ENCODE results near the gene SLIT1.

SLIT1 gene

DNA sequence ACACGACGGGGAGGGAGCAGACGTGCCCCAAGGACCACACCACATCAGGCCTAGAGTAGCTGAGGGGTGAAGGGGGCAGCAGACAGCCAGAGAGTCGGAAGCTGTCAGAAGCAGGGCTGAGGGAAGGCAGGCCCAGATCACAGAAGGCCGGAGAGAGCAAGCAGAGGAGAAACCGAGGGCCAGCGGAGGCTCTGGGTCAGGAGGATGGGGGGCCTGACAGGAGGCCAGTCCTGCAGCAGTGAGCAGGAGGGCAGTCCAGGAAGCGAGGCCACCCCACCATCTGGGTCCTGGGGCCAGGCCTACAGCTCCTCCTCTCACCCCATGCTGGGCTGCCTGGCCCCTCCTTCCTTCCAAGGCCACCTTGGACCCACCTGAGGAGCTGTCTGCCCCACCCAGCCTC lies 20.3 kb downstream of the SLIT1 start:
- no peaks in the 10 kb centered on the region for H3K9me3 ChIP-seq (ENCODE audit: control insufficient read depth, insufficient read depth, low read length)
- no peaks in the 10 kb centered on the region for H3K4me1 ChIP-seq (ENCODE audit: control insufficient read depth, insufficient read depth, low read length)
- H3K36me3 ChIP-seq (ENCODE audit: control insufficient read depth, insufficient read depth, low read length) = no peaks in the 10 kb centered on the region
- H3K9ac ChIP-seq (ENCODE audit: low read depth, low read length) = no peak overlapping the region
- no peak overlapping the region for H3K4me3 ChIP-seq (ENCODE audit: low read depth, low read length)
- no peaks in the 10 kb centered on the region for H3K27me3 ChIP-seq (ENCODE audit: control insufficient read depth, insufficient read depth, low read length)

DNA sequence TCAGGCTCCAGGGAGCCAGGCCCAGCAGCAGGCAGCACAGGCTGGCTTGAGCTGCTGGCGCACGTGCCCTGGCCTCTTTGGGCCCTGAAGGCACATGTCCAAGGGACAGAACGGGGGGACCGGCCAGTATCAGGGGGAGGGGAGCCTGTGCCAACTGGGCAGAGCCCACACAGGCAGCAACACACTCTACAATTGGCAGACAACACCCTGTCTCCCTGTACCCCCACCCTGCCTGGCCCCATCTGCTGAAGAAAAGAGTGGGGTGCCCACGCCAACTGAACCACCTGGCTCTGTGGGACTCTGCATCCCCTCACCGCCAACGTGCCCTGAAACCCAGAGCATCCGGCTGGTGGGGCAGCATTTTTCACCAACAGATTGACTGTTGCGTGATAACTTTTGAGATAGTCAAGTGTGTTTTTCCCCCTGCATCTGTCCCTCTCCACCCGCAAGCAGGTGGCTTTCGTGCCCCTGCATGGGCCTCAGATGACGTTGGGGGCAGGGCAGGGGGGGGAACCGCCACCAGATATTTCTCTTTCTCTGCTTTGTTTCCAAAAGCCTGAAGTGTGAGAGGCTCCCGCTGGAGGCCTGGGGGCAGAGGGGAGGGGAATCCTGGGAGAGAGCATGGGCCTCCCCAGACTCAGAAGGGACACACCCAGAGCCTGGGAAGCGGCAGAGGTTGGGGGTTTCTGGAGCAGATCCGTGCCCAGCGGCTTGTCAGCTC lies 21.8 kb downstream of the SLIT1 start:
- Histone ChIP-seq H3K27me3 (ENCODE audit: control insufficient read depth, insufficient read depth, low read length) (no peaks in the 10 kb centered on the region), H3K4me3 (ENCODE audit: low read depth, low read length) (no peak overlapping the region), H3K36me3 (ENCODE audit: control insufficient read depth, insufficient read depth, low read length) (no peaks in the 10 kb centered on the region), H3K4me1 (ENCODE audit: control insufficient read depth, insufficient read depth, low read length) (no peaks in the 10 kb centered on the region), H3K9ac (ENCODE audit: low read depth, low read length) (no peak overlapping the region), H3K9me3 (ENCODE audit: control insufficient read depth, insufficient read depth, low read length) (no peaks in the 10 kb centered on the region)

DNA sequence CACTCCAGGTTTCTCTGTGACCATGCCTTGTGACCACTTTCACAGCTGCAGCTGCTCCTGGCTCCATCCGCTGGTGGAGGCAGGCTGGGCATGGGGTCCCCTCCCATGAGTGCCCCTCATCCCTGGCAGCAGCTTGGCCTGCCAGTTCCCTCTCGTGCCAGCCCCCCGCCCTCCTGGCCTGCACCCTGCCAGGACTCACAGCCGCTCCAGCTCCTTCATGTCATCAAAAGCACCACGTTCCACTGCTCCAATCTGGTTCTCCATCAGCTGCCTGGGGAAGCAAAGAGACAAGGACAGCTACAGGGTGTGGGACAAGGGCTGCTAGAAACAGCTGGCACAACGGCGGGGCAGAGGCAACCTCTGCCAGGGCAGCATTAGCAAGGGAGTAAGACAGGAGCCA lies 22.6 kb downstream of the SLIT1 start:
- H3K27me3 ChIP-seq (ENCODE audit: control insufficient read depth, insufficient read depth, low read length) = no peaks in the 10 kb centered on the region
- no peaks in the 10 kb centered on the region for H3K36me3 ChIP-seq (ENCODE audit: control insufficient read depth, insufficient read depth, low read length)
- no peaks in the 10 kb centered on the region for H3K9me3 ChIP-seq (ENCODE audit: control insufficient read depth, insufficient read depth, low read length)
- no peak overlapping the region for H3K4me3 ChIP-seq (ENCODE audit: low read depth, low read length)
- no peaks in the 10 kb centered on the region for H3K4me1 ChIP-seq (ENCODE audit: control insufficient read depth, insufficient read depth, low read length)
- H3K9ac ChIP-seq (ENCODE audit: low read depth, low read length) = no peak overlapping the region

DNA sequence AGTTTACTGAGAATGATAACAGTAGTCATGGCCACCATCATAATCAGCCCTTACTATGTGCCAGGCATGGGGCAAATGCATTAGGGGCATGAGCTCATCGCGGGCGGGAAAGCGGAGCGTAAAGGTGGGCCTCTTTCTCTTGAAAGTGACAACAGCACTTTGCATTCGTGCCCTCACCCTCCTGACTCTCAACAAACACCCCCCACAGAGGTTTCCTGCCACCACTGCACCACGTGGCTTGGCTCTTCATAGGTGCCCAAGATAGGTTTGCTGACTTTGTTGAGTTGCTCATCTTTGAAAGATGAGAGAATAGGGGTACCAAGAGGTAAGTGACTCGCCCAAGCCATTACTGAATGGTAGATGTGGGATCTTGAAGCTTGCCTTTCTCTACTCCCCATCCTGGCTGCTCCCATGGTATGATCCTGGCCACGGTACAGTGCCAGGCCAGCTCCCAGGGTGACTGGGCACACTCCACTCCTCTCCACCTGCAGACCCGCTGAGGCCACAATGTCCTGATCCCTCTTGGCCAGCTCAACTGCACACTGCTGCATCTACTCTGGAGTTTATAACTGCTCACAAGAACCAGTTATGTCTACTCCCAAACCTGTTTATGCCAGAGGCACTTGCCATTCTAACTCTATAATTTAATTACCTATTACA lies 26.0 kb downstream of the SLIT1 start:
- Histone ChIP-seq H3K9me3 (ENCODE audit: control insufficient read depth, insufficient read depth, low read length) (no peaks in the 10 kb centered on the region), H3K36me3 (ENCODE audit: control insufficient read depth, insufficient read depth, low read length) (no peaks in the 10 kb centered on the region), H3K4me3 (ENCODE audit: low read depth, low read length) (no peak overlapping the region), H3K4me1 (ENCODE audit: control insufficient read depth, insufficient read depth, low read length) (no peaks in the 10 kb centered on the region), H3K9ac (ENCODE audit: low read depth, low read length) (no peak overlapping the region), H3K27me3 (ENCODE audit: control insufficient read depth, insufficient read depth, low read length) (no peaks in the 10 kb centered on the region)

DNA sequence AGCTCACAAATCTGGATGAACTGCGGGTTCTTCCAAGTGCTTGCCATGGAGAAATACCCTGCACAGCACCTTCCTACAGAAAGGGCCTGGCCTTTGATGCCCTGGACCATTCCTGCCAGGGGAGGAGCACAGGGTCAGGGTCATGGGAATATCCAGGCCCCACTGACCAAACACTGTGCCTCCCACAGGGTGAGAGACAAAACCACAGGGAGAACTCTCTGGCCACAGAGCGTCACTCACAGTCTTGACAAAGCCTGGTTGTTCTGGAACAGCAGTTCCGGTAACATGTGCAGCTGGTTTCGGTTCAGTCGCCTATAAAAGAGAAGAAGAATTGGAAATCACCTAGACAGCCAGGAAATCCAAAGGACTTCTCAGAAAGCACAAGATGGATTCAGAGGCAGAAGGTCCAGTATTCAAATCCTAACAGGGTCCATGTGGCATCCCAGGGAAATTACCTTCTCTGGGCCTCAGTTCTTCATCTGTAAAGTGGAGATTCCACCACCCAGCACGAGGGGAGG lies 28.1 kb downstream of the SLIT1 start:
- H3K4me3 ChIP-seq (ENCODE audit: low read depth, low read length) = no peak overlapping the region
- no peaks in the 10 kb centered on the region for H3K9me3 ChIP-seq (ENCODE audit: control insufficient read depth, insufficient read depth, low read length)
- no peaks in the 10 kb centered on the region for H3K27me3 ChIP-seq (ENCODE audit: control insufficient read depth, insufficient read depth, low read length)
- no peaks in the 10 kb centered on the region for H3K36me3 ChIP-seq (ENCODE audit: control insufficient read depth, insufficient read depth, low read length)
- H3K9ac ChIP-seq (ENCODE audit: low read depth, low read length) = no peak overlapping the region
- H3K4me1 ChIP-seq (ENCODE audit: control insufficient read depth, insufficient read depth, low read length) = no peaks in the 10 kb centered on the region

DNA sequence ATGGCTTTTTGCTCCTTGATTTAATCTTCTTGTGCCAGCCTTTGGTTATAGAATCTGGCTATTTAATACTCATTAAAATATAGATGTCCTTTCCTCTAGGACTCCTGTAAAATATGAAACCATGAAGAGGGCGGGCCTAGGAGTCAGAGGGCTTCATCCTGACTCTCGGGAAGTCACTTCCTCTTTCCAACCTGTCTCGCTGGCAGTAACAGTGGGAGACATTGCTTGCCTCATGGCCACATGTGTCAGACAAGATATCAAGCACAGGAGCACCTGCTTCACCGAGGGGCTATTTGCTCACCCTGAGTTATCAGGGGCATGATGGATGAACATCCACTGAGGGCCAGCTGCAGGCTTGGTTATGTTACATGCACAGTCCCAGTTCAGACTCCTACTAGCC lies 31.0 kb downstream of the SLIT1 start:
- Histone ChIP-seq H3K4me1 (ENCODE audit: control insufficient read depth, insufficient read depth, low read length) (no peaks in the 10 kb centered on the region), H3K4me3 (ENCODE audit: low read depth, low read length) (no peak overlapping the region), H3K27me3 (ENCODE audit: control insufficient read depth, insufficient read depth, low read length) (no peaks in the 10 kb centered on the region), H3K9ac (ENCODE audit: low read depth, low read length) (no peak overlapping the region), H3K9me3 (ENCODE audit: control insufficient read depth, insufficient read depth, low read length) (no peaks in the 10 kb centered on the region), H3K36me3 (ENCODE audit: control insufficient read depth, insufficient read depth, low read length) (no peaks in the 10 kb centered on the region)

DNA sequence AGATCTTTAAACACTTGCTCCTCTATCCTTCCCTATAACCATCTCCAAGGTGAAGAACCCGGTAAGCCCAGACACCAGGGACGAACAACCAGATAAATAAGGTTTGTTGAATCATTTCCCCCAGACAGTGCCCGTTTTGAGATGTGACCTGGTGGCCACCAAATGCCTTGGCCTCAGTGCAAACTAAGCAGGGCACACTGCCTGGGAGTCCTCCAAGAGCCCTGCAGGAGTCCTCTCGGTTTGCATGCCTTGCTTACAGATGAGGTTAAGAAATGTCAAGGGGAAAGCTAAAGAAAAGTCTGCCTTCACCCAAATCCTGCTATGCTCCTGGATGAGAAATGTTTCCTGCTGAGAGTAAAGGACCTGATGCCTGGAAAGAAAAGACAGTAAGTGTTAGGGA lies 31.6 kb downstream of the SLIT1 start:
- H3K27me3 ChIP-seq (ENCODE audit: control insufficient read depth, insufficient read depth, low read length) = no peaks in the 10 kb centered on the region
- H3K9me3 ChIP-seq (ENCODE audit: control insufficient read depth, insufficient read depth, low read length) = no peaks in the 10 kb centered on the region
- H3K4me1 ChIP-seq (ENCODE audit: control insufficient read depth, insufficient read depth, low read length) = no peaks in the 10 kb centered on the region
- H3K4me3 ChIP-seq (ENCODE audit: low read depth, low read length) = no peak overlapping the region
- H3K36me3 ChIP-seq (ENCODE audit: control insufficient read depth, insufficient read depth, low read length) = no peaks in the 10 kb centered on the region
- H3K9ac ChIP-seq (ENCODE audit: low read depth, low read length) = no peak overlapping the region

DNA sequence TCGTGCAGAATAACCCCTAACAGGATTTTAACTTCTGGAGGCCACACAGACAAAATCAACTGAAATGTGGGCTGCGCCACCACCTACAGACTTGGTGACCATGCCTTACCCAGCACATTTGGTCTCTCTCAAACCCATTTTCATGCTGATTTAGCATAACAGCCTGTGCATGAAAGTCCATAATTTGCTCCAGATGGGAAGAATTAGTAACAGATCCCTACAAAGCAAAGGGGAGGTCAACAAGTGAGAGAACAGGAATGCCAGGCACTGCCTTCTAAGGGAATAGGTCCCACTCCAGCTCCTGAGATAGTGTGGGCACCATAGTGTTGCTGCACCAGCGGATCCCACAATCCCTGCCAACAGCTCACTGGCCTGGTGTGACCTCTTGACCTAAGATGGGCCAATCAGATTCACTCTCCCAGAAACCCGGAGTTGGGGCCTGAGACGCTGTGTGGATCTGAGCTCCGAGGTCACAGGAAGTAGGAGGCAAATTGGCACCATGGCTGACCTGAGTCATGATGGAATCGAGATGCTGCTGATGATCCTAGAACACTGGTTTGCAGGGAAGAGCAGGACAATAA lies 32.4 kb downstream of the SLIT1 start:
- H3K27me3 ChIP-seq (ENCODE audit: control insufficient read depth, insufficient read depth, low read length) = no peaks in the 10 kb centered on the region
- no peak overlapping the region for H3K4me3 ChIP-seq (ENCODE audit: low read depth, low read length)
- no peaks in the 10 kb centered on the region for H3K4me1 ChIP-seq (ENCODE audit: control insufficient read depth, insufficient read depth, low read length)
- no peaks in the 10 kb centered on the region for H3K36me3 ChIP-seq (ENCODE audit: control insufficient read depth, insufficient read depth, low read length)
- H3K9ac ChIP-seq (ENCODE audit: low read depth, low read length) = no peak overlapping the region
- no peaks in the 10 kb centered on the region for H3K9me3 ChIP-seq (ENCODE audit: control insufficient read depth, insufficient read depth, low read length)

DNA sequence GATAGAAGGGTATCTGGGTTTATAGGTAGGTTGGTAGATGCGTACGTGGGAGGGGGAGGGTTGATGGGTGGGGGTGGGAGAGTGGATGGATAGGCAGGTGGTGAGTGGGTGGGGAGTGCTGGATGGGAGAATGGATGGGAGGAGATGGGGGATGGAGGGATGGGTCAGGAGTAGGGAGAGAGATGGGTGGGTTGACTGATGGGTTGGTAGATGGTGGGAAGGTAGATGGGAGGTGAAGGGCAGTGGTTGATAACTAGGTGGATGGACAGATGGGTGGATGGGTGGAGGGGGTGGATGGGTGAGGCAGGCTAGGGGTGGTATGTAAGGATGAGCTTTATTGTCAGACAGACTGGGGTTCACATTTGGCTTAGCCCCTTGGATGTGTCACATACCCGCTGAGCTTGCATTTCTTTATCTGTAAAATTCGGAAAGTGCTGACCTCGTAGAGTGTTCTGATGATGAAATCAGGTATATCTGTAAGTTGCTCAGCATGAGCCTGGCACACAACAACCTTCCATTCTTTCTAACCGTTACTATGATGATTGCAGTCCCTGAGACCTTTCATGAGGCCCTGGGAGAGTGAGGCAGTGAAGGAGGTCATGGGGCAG lies 34.3 kb downstream of the SLIT1 start:
- no peaks in the 10 kb centered on the region for H3K36me3 ChIP-seq (ENCODE audit: control insufficient read depth, insufficient read depth, low read length)
- no peaks in the 10 kb centered on the region for H3K9me3 ChIP-seq (ENCODE audit: control insufficient read depth, insufficient read depth, low read length)
- no peaks in the 10 kb centered on the region for H3K27me3 ChIP-seq (ENCODE audit: control insufficient read depth, insufficient read depth, low read length)
- H3K9ac ChIP-seq (ENCODE audit: low read depth, low read length) = no peak overlapping the region
- no peak overlapping the region for H3K4me3 ChIP-seq (ENCODE audit: low read depth, low read length)
- no peaks in the 10 kb centered on the region for H3K4me1 ChIP-seq (ENCODE audit: control insufficient read depth, insufficient read depth, low read length)

DNA sequence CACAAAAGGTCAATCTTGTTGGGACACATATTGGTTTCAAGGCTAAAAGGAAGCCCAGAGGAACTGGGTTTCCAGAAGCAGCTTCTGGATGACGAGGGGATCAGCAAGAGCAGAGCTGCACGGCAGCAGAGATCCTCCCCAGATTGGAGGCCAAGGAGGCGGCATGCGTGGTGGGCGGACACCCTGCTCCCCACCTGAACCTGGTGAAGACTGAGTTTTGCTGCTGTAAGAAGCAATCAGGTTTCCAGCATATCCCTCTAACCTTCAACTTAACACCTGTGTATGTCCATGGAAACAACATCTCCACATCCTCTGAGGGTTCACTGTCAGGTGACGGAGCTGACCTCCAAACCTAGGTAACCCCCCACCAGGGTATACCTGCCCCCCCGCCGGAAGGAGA lies 35.1 kb downstream of the SLIT1 start:
- no peaks in the 10 kb centered on the region for H3K4me1 ChIP-seq (ENCODE audit: control insufficient read depth, insufficient read depth, low read length)
- no peak overlapping the region for H3K4me3 ChIP-seq (ENCODE audit: low read depth, low read length)
- no peaks in the 10 kb centered on the region for H3K36me3 ChIP-seq (ENCODE audit: control insufficient read depth, insufficient read depth, low read length)
- H3K9me3 ChIP-seq (ENCODE audit: control insufficient read depth, insufficient read depth, low read length) = no peaks in the 10 kb centered on the region
- H3K27me3 ChIP-seq (ENCODE audit: control insufficient read depth, insufficient read depth, low read length) = no peaks in the 10 kb centered on the region
- H3K9ac ChIP-seq (ENCODE audit: low read depth, low read length) = no peak overlapping the region

DNA sequence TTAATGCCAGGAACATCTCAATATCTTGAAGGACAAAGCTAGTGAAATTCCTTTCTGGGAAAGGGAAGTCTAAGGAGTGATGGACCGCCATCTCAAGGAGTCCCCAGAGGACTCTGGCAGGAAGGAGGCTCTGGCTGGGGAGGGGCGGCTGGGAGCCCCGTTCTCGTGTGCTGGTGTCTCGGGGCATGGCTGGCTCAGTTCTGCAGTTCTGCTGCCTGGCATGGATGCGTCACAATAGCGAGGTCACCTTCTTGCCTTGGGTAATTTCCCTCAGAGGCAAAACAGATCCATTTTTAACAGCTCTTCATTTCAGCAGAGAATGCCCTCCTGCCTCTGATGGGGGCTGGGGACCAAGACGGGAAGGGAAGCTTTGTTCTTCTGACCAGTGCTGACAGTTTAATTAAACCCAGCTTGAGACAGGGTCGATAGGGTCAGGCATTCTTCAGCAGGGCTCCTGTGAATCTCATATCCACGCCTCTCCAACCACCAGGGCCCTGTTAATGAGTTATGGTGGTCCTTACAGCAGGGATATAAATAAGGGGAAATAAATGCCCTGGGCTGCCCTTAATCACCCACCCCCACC lies 35.7 kb downstream of the SLIT1 start:
- Histone ChIP-seq H3K36me3 (ENCODE audit: control insufficient read depth, insufficient read depth, low read length) (no peaks in the 10 kb centered on the region), H3K9me3 (ENCODE audit: control insufficient read depth, insufficient read depth, low read length) (no peaks in the 10 kb centered on the region), H3K9ac (ENCODE audit: low read depth, low read length) (no peak overlapping the region), H3K27me3 (ENCODE audit: control insufficient read depth, insufficient read depth, low read length) (no peaks in the 10 kb centered on the region), H3K4me3 (ENCODE audit: low read depth, low read length) (no peak overlapping the region), H3K4me1 (ENCODE audit: control insufficient read depth, insufficient read depth, low read length) (no peaks in the 10 kb centered on the region)

All from iPS-15b (cell line).